LNCaP clone FGC (cell line): ENCODE data around the gene CALY.

ENCODE experiments used
- DNase-seq: peaks from one replicate; pipeline ENCODE4 v3.0.0-alpha.2; 2011; ENCODE audit warnings: low read depth
- H3K4me3 ChIP-seq: 2 replicates; pipeline ENCODE4 v1.5.1; 2011; ENCODE audit warnings: mild to moderate bottlenecking, low read depth, low read length, control low read depth
- TF ChIP-seq, protein P1 (sequence below): IDR thresholded peaks from 2 replicates; pipeline ENCODE4 v1.5.1; 2012; ENCODE audit warnings: mild to moderate bottlenecking; ENCODE audit not compliant: control insufficient read depth, insufficient read depth; ENCODE audit errors: extremely low read depth

The CALY gene

DNA sequence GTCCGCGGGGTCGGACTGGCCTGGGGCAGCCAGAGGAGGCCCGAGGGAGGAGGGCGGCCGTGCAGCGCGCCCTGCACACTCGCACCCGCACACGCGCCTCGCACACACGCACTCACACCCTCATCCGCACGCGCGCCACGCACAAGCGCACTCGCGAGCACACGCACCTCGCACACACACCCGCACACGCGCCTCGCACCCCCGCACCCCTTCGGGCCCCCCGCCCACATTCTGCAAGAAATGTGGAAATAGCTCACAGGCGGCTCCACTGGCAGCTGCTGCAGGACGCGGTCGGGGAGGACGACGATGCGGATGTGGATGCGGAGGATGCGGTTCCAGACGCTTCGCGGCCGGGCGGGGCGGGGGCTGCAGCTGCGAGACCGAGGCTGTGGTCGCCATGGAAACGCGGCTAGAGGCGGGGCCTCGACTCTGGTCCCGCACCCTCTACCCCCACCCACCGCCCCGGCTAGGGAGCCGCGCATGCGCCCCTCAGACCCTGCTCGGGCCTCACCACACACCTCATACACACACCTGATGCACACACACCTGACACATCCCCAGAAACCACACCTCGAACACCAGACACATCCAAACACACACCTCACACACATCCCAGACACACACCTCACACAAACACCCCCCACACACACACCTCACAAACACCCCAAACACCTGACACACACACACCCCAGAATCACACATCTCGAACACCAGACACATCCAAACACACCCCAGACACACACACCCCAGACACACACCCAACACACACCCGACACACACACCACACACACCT is at the start of gene CALY:
Gene CALY, minus strand, starts transcription at position 320 of the 793 bp plus-strand sequence. CDS start 7,907 bp downstream, outside the sequence.
- H3K4me3 ChIP-seq = no peak within 1 kb of the TSS
- no peak for DNase-seq
- TF ChIP-seq, protein P1, sequence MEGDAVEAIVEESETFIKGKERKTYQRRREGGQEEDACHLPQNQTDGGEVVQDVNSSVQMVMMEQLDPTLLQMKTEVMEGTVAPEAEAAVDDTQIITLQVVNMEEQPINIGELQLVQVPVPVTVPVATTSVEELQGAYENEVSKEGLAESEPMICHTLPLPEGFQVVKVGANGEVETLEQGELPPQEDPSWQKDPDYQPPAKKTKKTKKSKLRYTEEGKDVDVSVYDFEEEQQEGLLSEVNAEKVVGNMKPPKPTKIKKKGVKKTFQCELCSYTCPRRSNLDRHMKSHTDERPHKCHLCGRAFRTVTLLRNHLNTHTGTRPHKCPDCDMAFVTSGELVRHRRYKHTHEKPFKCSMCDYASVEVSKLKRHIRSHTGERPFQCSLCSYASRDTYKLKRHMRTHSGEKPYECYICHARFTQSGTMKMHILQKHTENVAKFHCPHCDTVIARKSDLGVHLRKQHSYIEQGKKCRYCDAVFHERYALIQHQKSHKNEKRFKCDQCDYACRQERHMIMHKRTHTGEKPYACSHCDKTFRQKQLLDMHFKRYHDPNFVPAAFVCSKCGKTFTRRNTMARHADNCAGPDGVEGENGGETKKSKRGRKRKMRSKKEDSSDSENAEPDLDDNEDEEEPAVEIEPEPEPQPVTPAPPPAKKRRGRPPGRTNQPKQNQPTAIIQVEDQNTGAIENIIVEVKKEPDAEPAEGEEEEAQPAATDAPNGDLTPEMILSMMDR = no peak

GRCh38 chr10:133385214-133385613 is 48.5 kb upstream of the CALY start:
- no peak overlapping the region for H3K4me3 ChIP-seq
- DNase-seq = no peak
- TF ChIP-seq, protein P1 = no peak

GRCh38 chr10:133384071-133384470 is 47.4 kb upstream of the CALY start:
- no peak for DNase-seq
- H3K4me3 ChIP-seq = no peak overlapping the region
- TF ChIP-seq, protein P1 = no peak

DNA sequence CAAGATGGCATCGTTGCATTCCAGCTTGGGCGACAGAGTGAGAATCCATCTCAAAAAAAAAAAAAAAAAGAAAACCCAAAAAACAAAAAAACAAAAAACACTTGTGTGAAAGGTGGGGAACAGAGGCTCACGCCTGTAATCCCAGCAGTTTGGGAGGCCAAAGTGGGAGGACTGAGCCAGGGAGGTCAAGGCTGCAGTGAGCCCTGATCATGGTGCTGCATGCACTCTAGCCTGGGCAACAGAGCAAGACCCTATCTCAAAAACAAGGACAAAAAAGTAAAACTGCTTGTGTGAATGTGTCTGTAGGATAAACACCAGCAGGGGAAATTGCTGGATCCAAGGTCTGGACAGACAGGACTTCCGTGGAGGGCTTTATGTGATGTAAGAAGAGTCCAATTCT is 46.9 kb upstream of the CALY start:
- TF ChIP-seq, protein P1 = no peak
- no peak overlapping the region for H3K4me3 ChIP-seq
- DNase-seq = no peak

GRCh38 chr10:133381036-133381435 is 44.3 kb upstream of the CALY start:
- no peak for DNase-seq
- no peak overlapping the region for H3K4me3 ChIP-seq
- TF ChIP-seq, protein P1 = no peak

DNA sequence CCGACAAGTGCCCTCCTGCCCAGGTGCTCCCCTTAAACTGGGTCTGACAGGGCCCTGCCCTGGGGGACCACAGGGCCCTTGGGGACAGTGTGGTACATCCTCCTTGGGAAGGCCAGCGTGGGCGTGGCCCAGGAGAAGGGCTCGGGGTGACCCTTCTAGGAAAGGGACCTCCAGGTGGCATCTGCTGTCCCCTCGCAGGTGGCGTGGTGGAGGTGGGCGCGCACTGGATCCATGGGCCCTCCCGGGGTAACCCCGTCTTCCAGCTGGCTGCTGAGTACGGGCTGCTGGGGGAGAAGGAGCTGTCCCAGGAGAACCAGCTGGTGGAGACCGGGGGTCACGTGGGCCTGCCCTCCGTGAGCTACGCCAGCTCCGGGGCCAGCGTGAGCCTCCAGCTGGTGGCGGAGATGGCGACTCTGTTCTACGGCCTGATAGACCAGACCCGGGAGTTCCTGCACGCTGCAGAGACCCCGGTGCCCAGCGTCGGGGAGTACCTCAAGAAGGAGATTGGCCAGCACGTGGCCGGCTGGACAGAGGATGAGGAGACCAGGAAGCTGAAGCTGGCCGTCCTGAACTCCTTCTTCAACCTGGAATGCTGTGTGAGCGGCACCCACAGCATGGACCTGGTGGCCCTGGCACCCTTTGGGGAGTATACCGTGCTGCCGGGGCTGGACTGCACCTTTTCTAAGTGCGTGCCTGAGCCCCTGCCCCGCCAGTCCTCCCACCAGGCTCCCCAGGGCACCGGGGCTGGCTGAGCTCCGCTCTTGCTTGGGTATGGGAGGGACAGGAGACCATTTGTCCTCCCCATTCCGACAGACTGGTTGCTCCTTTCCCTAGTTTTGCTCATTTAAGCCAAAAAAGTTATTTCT is 43.3 kb upstream of the CALY start:
- TF ChIP-seq, protein P1 = no peak
- H3K4me3 ChIP-seq = peak overlapping the region; percentile 57
- DNase-seq = no peak
